Naive thymus-derived CD4-positive, alpha-beta T cell (primary cell): ENCODE data around the gene CD300LB. TPM values are rescaled to one million over a fixed set of nuclear protein-coding genes. Genes with fewer than 3 reads are reported as not detected.

Source experiments
- ATAC-seq: fragments of 150-1000 bp; cut with Tn5 transposase; 2 replicates; pipeline ENCODE4 v1.10.0; 2021; ENCODE audit warnings: mild to moderate bottlenecking, moderate library complexity
- CTCF ChIA-PET: fragments of 350-600 bp; sonication (Branson Sonifier 250); formaldehyde crosslinking; loops from one replicate; lab custom pipeline; 2021; ENCODE audit warnings: antibody characterized with exemption; lab: Charles Lee
- POLR2A ChIA-PET: fragments of 350-600 bp; sonication (Branson Sonifier 250); formaldehyde crosslinking; loops from one replicate; lab custom pipeline; 2021; ENCODE audit warnings: antibody characterized with exemption, inconsistent platforms; lab: Charles Lee
- DNase-seq, 9 donors: peaks; one replicate each; pipeline versions ENCODE4 v3.0.0 to v3.0.0-alpha.2; 2020 to 2022; ENCODE audit warnings: mixed read lengths in 1 of 9
- H3K27ac ChIP-seq: one replicate; pipeline ENCODE4 v1.7.0; 2013; ENCODE audit warnings: mild to moderate bottlenecking, low read depth, low read length, moderate library complexity
- H3K27me3 ChIP-seq, 2 donors: one replicate each; pipeline ENCODE4 v1.7.0; 2013; ENCODE audit warnings: low read length in 2 of 2, mild to moderate bottlenecking in 2 of 2, moderate library complexity in 2 of 2; ENCODE audit not compliant: control insufficient read depth in 2 of 2, insufficient read depth in 2 of 2
- H3K36me3 ChIP-seq, 3 experiments: 1 replicate in 2 of 3; 2 replicates in 1 of 3; pipeline ENCODE4 v1.7.0; 2013; ENCODE audit warnings: low read length in 3 of 3, mild to moderate bottlenecking in 3 of 3, moderate library complexity in 1 of 3; ENCODE audit not compliant: insufficient read depth in 3 of 3, control insufficient read depth in 2 of 3
- H3K4me1 ChIP-seq, 2 donors: one replicate each; pipeline ENCODE4 v1.7.0; 2013; ENCODE audit warnings: low read length in 2 of 2, mild to moderate bottlenecking in 2 of 2, moderate library complexity in 1 of 2; ENCODE audit not compliant: control insufficient read depth in 2 of 2, insufficient read depth in 2 of 2
- H3K4me3 ChIP-seq: 2 replicates; pipeline ENCODE4 v1.7.0; 2013; ENCODE audit warnings: mild to moderate bottlenecking, low read length
- H3K9me3 ChIP-seq, 3 experiments: 1 replicate in 2 of 3; 2 replicates in 1 of 3; pipeline ENCODE4 v1.7.0; 2013; ENCODE audit warnings: low read length in 3 of 3; ENCODE audit not compliant: control insufficient read depth in 2 of 3
- H3K27ac Mint-ChIP-seq, 9 donors: one replicate each; pipeline ENCODE4 v1.8.0; 2020 to 2022; ENCODE audit warnings: mixed read lengths in 9 of 9, mild to moderate bottlenecking in 8 of 9, moderate library complexity in 5 of 9, inconsistent platforms in 2 of 9
- H3K27me3 Mint-ChIP-seq, 5 donors: one replicate each; pipeline ENCODE4 v1.8.0; 2021 to 2022; ENCODE audit warnings: mixed read lengths in 5 of 5, mild to moderate bottlenecking in 1 of 5
- H3K36me3 Mint-ChIP-seq, 5 donors: one replicate each; pipeline ENCODE4 v1.8.0; 2020 to 2022; ENCODE audit warnings: mixed read lengths in 5 of 5, mild to moderate bottlenecking in 3 of 5, inconsistent platforms in 1 of 5
- H3K4me1 Mint-ChIP-seq, 7 donors: one replicate each; pipeline ENCODE4 v1.8.0; 2020 to 2022; ENCODE audit warnings: mixed read lengths in 7 of 7, mild to moderate bottlenecking in 3 of 7, inconsistent platforms in 1 of 7
- H3K4me3 Mint-ChIP-seq, 10 donors: one replicate each; pipeline ENCODE4 v1.8.0; 2020 to 2022; ENCODE audit warnings: mild to moderate bottlenecking in 10 of 10, mixed read lengths in 10 of 10, moderate library complexity in 6 of 10, inconsistent platforms in 2 of 10
- H3K9me3 Mint-ChIP-seq, 11 donors: one replicate each; pipeline ENCODE4 v1.8.0; 2020 to 2022; ENCODE audit warnings: mixed read lengths in 11 of 11, mild to moderate bottlenecking in 4 of 11, inconsistent platforms in 1 of 11, moderate library complexity in 1 of 11
- intact Hi-C, 2 donors: fragments of 100-400 bp; cut with micrococcal nuclease; formaldehyde crosslinking; loops; one replicate each; pipeline ENCODE4 v1.15.1; 2023
- polyA plus RNA-seq, 2 donors: library from polyadenylated mRNA; unstranded; fragments of 300-500 nt; fragmentation: Illumina TruSeq; gene quantifications; one replicate each; pipeline ENCODE4 v1.2.3, GENCODE V29; 2021
- total RNA-seq, 6 experiments: library from RNA in 5 of 6; stranded (reverse) in 5 of 6; gene quantifications; 1 replicate in 5 of 6; 2 replicates in 1 of 6; pipeline ENCODE4 v1.2.3 and lab custom pipeline; 2021 to 2026

CD300LB gene
- total and polyA plus RNA-seq, 7 experiments from 2014 or later, result 0.27 to 23.9 (median 2.0) TPM; not detected in 3

DNA sequence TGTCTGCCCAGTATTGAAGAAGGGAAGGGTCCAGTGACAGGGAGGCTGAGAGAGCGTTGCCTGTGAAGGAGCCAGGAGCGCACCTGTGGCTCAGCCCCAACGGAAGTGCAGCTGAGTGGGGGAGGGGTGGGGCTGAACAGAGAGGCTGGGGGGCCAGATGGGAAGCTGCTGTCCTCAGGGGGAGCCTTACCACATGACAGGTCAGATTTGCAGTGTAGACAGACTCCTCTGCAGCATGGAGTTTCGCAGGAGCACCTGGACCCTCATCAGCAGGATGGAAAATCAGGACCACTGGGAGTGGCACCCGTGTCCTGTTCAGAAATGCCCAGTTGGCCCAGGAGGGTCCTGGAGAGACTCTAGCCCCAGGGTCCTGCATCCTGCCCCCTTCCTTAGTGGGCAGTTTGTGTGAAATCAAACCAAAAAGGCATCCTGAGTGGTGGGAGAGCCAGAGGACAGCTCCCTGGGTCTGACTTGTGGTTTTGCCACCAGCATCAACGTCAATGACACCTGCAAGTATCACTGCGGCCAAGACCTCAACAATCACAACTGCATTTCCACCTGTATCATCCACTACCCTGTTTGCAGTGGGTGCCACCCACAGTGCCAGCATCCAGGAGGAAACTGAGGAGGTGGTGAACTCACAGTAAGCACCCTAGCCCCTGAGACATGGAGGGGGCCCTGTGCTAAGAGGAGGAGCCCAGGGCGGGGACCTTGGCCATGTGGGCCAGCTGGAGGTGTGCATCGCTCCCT, 57.1 kb downstream of the CD300LB start:
- Histone ChIP-seq H3K4me3 (peak overlapping the region; percentile 29), H3K36me3 (peaks cover 0 to 4% (median 3%) of the 10 kb centered on the region in 3 experiments), H3K27me3 (no peaks in the 10 kb centered on the region), H3K9me3 (peaks cover 0 to 10% (median 6%) of the 10 kb centered on the region in 3 experiments), H3K4me1 (peaks cover 31 to 83% of the 10 kb centered on the region in 2 donors), H3K27ac (no peak overlapping the region)
- H3K4me3 Mint-ChIP-seq, result peak overlapping the region; percentile 37 to 79 (median 58)
- ChIA-PET POLR2A (interaction anchor here (0.7 kb wide), 1 partner anchor 192 kb away, joined by 3 read pairs; no protein-coding TSS in a partner anchor), CTCF (interaction anchor here (0.9 to 1.0 kb wide), 2 partner anchors 14 to 17 kb away, joined by 3 to 5 read pairs; no protein-coding TSS in a partner anchor)
- H3K9me3 Mint-ChIP-seq, result peaks cover 0 to 28% (median 8%) of the 10 kb centered on the region in 11 donors
- peaks cover 29 to 79% (median 63%) of the 10 kb centered on the region in 7 donors for H3K4me1 Mint-ChIP-seq
- DNase-seq (peak in 4 of 9 donors; percentile 35 to 42 (median 42)), ATAC-seq (peak; percentile 40)
- no peaks in the 10 kb centered on the region for H3K27me3 Mint-ChIP-seq
- intact Hi-C loops, result no loop called here
- peaks cover 0 to 81% (median 22%) of the 10 kb centered on the region in 5 donors for H3K36me3 Mint-ChIP-seq
- H3K27ac Mint-ChIP-seq, result peak overlapping the region in 8 of 9 donors; percentile 21 to 92 (median 64)

DNA sequence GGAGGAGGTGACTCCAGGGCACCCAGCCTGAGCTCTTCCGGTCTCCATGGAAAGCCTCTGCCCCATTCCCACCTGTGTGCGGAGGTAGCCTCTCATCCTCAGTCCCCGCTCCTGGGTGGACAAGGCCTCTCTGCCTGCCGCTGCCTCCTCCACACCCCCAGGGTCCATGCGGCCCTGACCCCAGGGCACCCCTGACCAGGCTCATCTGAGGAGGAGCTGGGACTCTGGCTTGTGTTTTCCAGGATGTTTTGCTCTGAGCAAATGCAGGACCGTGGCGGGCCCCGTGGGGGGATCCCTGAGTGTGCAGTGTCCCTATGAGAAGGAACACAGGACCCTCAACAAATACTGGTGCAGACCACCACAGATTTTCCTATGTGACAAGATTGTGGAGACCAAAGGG, 58.0 kb downstream of the CD300LB start:
- peaks cover 0 to 4% (median 3%) of the 10 kb centered on the region in 3 experiments for H3K36me3 ChIP-seq
- H3K4me3 ChIP-seq, result no peak overlapping the region
- peak overlapping the region in 4 of 9 donors; percentile 21 to 79 (median 59) for H3K27ac Mint-ChIP-seq
- H3K27ac ChIP-seq, result no peak overlapping the region
- H3K9me3 Mint-ChIP-seq, result peaks cover 0 to 28% (median 8%) of the 10 kb centered on the region in 11 donors
- POLR2A ChIA-PET, result no interaction called here
- CTCF ChIA-PET, result interaction anchor here (0.9 to 1.0 kb wide), 2 partner anchors 13 to 16 kb away, joined by 3 to 5 read pairs; no protein-coding TSS in a partner anchor
- H3K36me3 Mint-ChIP-seq, result peaks cover 0 to 76% (median 21%) of the 10 kb centered on the region in 5 donors
- peak overlapping the region in 8 of 10 donors; percentile 37 to 74 (median 58) for H3K4me3 Mint-ChIP-seq
- H3K27me3 ChIP-seq, result no peaks in the 10 kb centered on the region
- H3K27me3 Mint-ChIP-seq, result no peaks in the 10 kb centered on the region
- DNase-seq (no peak), ATAC-seq (no peak)
- H3K9me3 ChIP-seq, result peaks cover 0 to 10% (median 6%) of the 10 kb centered on the region in 3 experiments
- peaks cover 20 to 70% (median 57%) of the 10 kb centered on the region in 7 donors for H3K4me1 Mint-ChIP-seq
- H3K4me1 ChIP-seq, result peaks cover 22 to 77% of the 10 kb centered on the region in 2 donors
- intact Hi-C loops, result no loop called here

DNA sequence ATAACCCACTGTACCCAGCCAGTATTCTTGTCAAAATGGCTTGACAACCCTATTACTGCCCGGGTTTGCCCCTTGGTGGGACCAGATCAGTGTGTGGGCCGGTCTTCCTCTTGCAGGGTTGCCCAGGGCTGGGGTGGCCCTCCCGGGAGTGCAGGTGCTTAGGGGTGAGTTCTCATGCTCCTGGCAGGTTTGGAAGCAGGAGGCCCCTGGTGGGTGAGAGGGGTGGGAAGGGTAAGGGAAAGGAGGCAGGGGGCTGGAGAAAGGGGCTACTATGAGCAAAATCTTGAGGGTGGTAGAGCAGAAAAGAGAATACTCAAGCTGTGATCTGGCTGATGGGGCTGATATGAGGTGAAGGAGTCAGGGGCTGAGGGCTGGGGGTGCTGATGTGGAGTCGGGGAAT, 58.4 kb downstream of the CD300LB start:
- Mint-ChIP-seq H3K4me1 (peaks cover 16 to 66% (median 53%) of the 10 kb centered on the region in 7 donors), H3K27ac (peak overlapping the region in 4 of 9 donors; percentile 18 to 52 (median 38)), H3K4me3 (peak overlapping the region in 1 of 10 donors; percentile 20), H3K36me3 (peaks cover 0 to 72% (median 21%) of the 10 kb centered on the region in 5 donors), H3K27me3 (no peaks in the 10 kb centered on the region), H3K9me3 (peaks cover 0 to 28% (median 8%) of the 10 kb centered on the region in 11 donors)
- Histone ChIP-seq H3K36me3 (peaks cover 0 to 4% (median 3%) of the 10 kb centered on the region in 3 experiments), H3K4me1 (peaks cover 19 to 73% of the 10 kb centered on the region in 2 donors), H3K9me3 (peaks cover 0 to 10% (median 6%) of the 10 kb centered on the region in 3 experiments), H3K4me3 (no peak overlapping the region), H3K27me3 (no peaks in the 10 kb centered on the region), H3K27ac (no peak overlapping the region)
- DNase-seq (no peak), ATAC-seq (no peak)
- CTCF ChIA-PET, result no interaction called here
- POLR2A ChIA-PET, result no interaction called here
- intact Hi-C loops, result no loop called here

DNA sequence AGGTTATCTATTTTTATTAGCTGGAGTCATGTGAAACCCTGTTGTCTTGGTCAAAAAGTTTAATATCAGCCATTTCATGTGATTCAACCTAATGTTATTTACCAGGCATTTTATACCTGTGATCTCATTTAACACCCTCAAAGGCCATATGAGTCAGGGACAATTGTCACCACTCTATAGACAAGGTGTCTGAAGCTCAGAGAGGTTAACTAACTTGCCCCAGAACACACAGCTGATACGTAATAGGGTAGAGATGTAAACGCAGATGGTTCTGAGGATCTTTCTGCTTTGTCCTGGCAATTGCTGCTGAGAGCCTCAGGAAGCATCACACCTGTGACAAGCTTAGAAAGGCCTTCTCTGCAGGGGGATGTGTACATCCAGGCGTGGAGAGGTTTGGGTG, 59.9 kb downstream of the CD300LB start:
- no peaks in the 10 kb centered on the region for H3K27me3 ChIP-seq
- peaks cover 15 to 61% (median 50%) of the 10 kb centered on the region in 7 donors for H3K4me1 Mint-ChIP-seq
- no peak overlapping the region for H3K27ac ChIP-seq
- CTCF ChIA-PET, result interaction anchor here (0.5 to 1.3 kb wide), 3 partner anchors 13 to 300 kb away, joined by 3 to 4 read pairs (median 3); no protein-coding TSS in a partner anchor
- H3K36me3 ChIP-seq, result peaks cover 0 to 4% (median 3%) of the 10 kb centered on the region in 3 experiments
- H3K36me3 Mint-ChIP-seq, result peaks cover 0 to 66% (median 16%) of the 10 kb centered on the region in 5 donors
- ATAC-seq (no peak), DNase-seq (no peak)
- no peak overlapping the region for H3K4me3 ChIP-seq
- intact Hi-C loops, result no loop called here
- POLR2A ChIA-PET, result no interaction called here
- peaks cover 24 to 60% of the 10 kb centered on the region in 2 donors for H3K4me1 ChIP-seq
- H3K27me3 Mint-ChIP-seq, result no peaks in the 10 kb centered on the region
- H3K27ac Mint-ChIP-seq, result peak overlapping the region in 7 of 9 donors; percentile 3 to 65 (median 14)
- H3K9me3 ChIP-seq, result peaks cover 0 to 10% (median 6%) of the 10 kb centered on the region in 3 experiments
- H3K4me3 Mint-ChIP-seq, result peak overlapping the region in 3 of 10 donors; percentile 13 to 72 (median 58)
- peaks cover 0 to 24% (median 6%) of the 10 kb centered on the region in 11 donors for H3K9me3 Mint-ChIP-seq

Other genes with a start within 250 kb of the CD300LB start
- gene KIF19, start 205.2 kb downstream of the CD300LB start, total RNA-seq, result 1 to 10 TPM in 1 of 5 experiments, under 1 TPM in 3, not detected in 1; 0.34 to 1.2 (median 0.47) TPM
- not detected for gene KIF19, start 205.2 kb downstream of the CD300LB start, polyA plus RNA-seq
- not detected for gene BTBD17, start 169.6 kb downstream of the CD300LB start, total RNA-seq
- gene BTBD17, start 169.6 kb downstream of the CD300LB start, polyA plus RNA-seq, result not detected
- not detected for gene GPR142, start 164.0 kb downstream of the CD300LB start, total RNA-seq
- gene GPR142, start 164.0 kb downstream of the CD300LB start, polyA plus RNA-seq, result not detected
- gene GPRC5C, start 99.4 kb downstream of the CD300LB start, total RNA-seq, result 1 to 10 TPM in 1 of 5 experiments, under 1 TPM in 2, not detected in 2; 0.13 to 1.9 (median 0.29) TPM
- not detected for gene GPRC5C, start 99.4 kb downstream of the CD300LB start, polyA plus RNA-seq
- 10 to 100 TPM in 2 of 5 experiments, 1 to 10 TPM in 3; 5.0 to 52.4 (median 6.8) TPM for gene CD300A, start 64.8 kb downstream of the CD300LB start, total RNA-seq
- 1 to 10 TPM; 5.8 to 9.5 TPM for gene CD300A, start 64.8 kb downstream of the CD300LB start, polyA plus RNA-seq
- 10 to 100 TPM in 1 of 5 experiments, 1 to 10 TPM in 1, under 1 TPM in 3; 0.22 to 20.5 (median 0.58) TPM for gene CD300C, start 14.6 kb upstream of the CD300LB start, total RNA-seq
- gene CD300C, start 14.6 kb upstream of the CD300LB start, polyA plus RNA-seq, result not detected
- 10 to 100 TPM in 1 of 5 experiments, under 1 TPM in 1, not detected in 3; 0.72 to 18.3 TPM for gene CD300H, start 36.0 kb upstream of the CD300LB start, total RNA-seq
- gene CD300H, start 36.0 kb upstream of the CD300LB start, polyA plus RNA-seq, result not detected
- gene CD300LD, start 60.8 kb upstream of the CD300LB start, total RNA-seq, result under 1 TPM in 1 of 5 experiments, not detected in 4; 0.39 TPM
- not detected for gene CD300LD, start 60.8 kb upstream of the CD300LB start, polyA plus RNA-seq
- 10 to 100 TPM in 2 of 5 experiments, not detected in 3; 11.9 to 93.1 TPM for gene CD300E, start 92.3 kb upstream of the CD300LB start, total RNA-seq
- gene CD300E, start 92.3 kb upstream of the CD300LB start, polyA plus RNA-seq, result not detected
- gene CD300LF, start 181.4 kb upstream of the CD300LB start, total RNA-seq, result 10 to 100 TPM in 1 of 5 experiments, 1 to 10 TPM in 1, under 1 TPM in 2, not detected in 1; 0.46 to 41.0 (median 2.7) TPM
- not detected for gene CD300LF, start 181.4 kb upstream of the CD300LB start, polyA plus RNA-seq
- gene RAB37, start 205.8 kb upstream of the CD300LB start, total RNA-seq, result 10 to 100 TPM; 23.6 to 58.5 (median 34.4) TPM
- gene RAB37, start 205.8 kb upstream of the CD300LB start, polyA plus RNA-seq, result 10 to 100 TPM; 30.4 to 30.7 TPM
- 100 to 1,000 TPM in 4 of 5 experiments, 10 to 100 TPM in 1; 93.1 to 279 (median 156) TPM for gene NHERF1, start 217.2 kb upstream of the CD300LB start, total RNA-seq
- gene NHERF1, start 217.2 kb upstream of the CD300LB start, polyA plus RNA-seq, result 100 to 1,000 TPM; 273 to 393 TPM
- 10 to 100 TPM; 41.4 to 78.8 (median 56.9) TPM for gene NAT9, start 244.9 kb upstream of the CD300LB start, total RNA-seq
- gene NAT9, start 244.9 kb upstream of the CD300LB start, polyA plus RNA-seq, result 10 to 100 TPM; 16.8 to 37.9 TPM